GM12865 (cell line): ENCODE measurements around the gene CCP110.
"Not testable (repeated sequence)": the region's sequence is repeated elsewhere in the genome, so short reads cannot be mapped to it uniquely, and the experiment has no call there.

Source experiments
- DNase-seq: peaks from one replicate; pipeline ENCODE4 v3.0.0; 2010; ENCODE audit warnings: low read depth
- H3K4me3 ChIP-seq: 2 replicates; pipeline ENCODE4 v1.5.1; 2011; ENCODE audit warnings: mild to moderate bottlenecking, low read depth, low read length, control low read depth
- TF ChIP-seq, protein P1 (sequence below): IDR thresholded peaks from 2 replicates; pipeline ENCODE4 v1.5.1; 2011; ENCODE audit warnings: low read length, control low read depth, low read depth, inconsistent platforms; ENCODE audit not compliant: insufficient read depth; ENCODE audit errors: missing control alignments

The CCP110 gene

GRCh38 chr16:19525385-19525723 is 1.6 kb downstream of the CCP110 start:
- peak overlapping the region; percentile 84 for H3K4me3 ChIP-seq
- TF ChIP-seq, protein P1, sequence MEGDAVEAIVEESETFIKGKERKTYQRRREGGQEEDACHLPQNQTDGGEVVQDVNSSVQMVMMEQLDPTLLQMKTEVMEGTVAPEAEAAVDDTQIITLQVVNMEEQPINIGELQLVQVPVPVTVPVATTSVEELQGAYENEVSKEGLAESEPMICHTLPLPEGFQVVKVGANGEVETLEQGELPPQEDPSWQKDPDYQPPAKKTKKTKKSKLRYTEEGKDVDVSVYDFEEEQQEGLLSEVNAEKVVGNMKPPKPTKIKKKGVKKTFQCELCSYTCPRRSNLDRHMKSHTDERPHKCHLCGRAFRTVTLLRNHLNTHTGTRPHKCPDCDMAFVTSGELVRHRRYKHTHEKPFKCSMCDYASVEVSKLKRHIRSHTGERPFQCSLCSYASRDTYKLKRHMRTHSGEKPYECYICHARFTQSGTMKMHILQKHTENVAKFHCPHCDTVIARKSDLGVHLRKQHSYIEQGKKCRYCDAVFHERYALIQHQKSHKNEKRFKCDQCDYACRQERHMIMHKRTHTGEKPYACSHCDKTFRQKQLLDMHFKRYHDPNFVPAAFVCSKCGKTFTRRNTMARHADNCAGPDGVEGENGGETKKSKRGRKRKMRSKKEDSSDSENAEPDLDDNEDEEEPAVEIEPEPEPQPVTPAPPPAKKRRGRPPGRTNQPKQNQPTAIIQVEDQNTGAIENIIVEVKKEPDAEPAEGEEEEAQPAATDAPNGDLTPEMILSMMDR: no peak
- no peak for DNase-seq

GRCh38 chr16:19527161-19527560 is 3.4 kb downstream of the CCP110 start:
- DNase-seq: no peak
- H3K4me3 ChIP-seq: no peak overlapping the region
- TF ChIP-seq, protein P1: no peak

GRCh38 chr16:19528666-19529065 is 4.9 kb downstream of the CCP110 start:
- DNase-seq: no peak
- TF ChIP-seq, protein P1: no peak
- H3K4me3 ChIP-seq: no peak overlapping the region

GRCh38 chr16:19532601-19533000 is 8.9 kb downstream of the CCP110 start:
- H3K4me3 ChIP-seq: no peak overlapping the region
- DNase-seq: no peak
- TF ChIP-seq, protein P1: no peak

GRCh38 chr16:19540241-19540970 is 16.7 kb downstream of the CCP110 start:
- no peak overlapping the region for H3K4me3 ChIP-seq
- TF ChIP-seq, protein P1: no peak
- no peak for DNase-seq

GRCh38 chr16:19542138-19542821 is 18.5 kb downstream of the CCP110 start:
- no peak for DNase-seq
- H3K4me3 ChIP-seq: no peak overlapping the region
- TF ChIP-seq, protein P1: no peak

DNA sequence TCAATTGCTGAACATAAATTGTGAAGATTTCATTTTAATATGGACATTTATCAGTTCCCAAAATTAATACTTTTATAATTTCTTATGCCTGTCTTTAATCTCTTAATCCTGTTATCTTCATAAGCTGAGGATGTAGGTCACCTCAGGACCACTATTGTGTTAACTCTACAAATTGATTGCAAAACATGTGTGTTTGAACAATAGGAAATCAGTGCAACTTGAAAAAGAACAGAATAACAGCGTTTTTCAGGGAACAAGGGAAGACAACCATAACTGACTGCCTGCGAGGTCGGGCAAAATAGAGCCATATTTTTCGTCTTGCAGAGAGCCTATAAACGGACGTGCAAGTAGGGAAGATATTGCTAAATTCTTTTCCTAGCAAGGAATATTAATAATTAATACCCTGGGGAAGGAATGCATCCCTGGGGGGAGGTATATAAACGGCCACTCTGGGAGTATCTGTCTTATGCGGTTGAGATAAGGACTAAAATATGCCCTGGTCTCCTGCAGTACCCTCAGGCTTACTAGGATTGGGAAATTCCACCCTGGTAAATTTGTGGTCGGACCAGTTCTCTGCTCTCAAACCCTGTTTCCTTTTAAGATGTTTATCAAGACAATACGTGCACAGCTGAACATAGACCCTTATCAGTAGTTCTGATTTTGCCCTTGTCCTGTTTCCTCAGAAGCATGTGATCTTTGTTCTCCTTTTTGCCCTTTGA is 19.7 kb downstream of the CCP110 start:
- not testable (repeated sequence) for DNase-seq, H3K4me3 ChIP-seq
